Embryonic facial prominence (tissue), 1 donor: ENCODE results near the gene PIGH.
"Not testable (repeated sequence)": the region's sequence is repeated elsewhere in the genome, so short reads cannot be mapped to it uniquely, and the experiment has no call there.

Source experiments
- DNase-seq: peaks from one replicate; pipeline ENCODE4 v3.0.0-alpha.2; 2016; ENCODE audit errors: extremely low spot score

Gene PIGH

GRCh38 chr14:67551940-67552339 is 48.1 kb downstream of the PIGH start:
- no peak for DNase-seq

GRCh38 chr14:67551123-67551522 is 48.9 kb downstream of the PIGH start:
- DNase-seq = no peak

DNA sequence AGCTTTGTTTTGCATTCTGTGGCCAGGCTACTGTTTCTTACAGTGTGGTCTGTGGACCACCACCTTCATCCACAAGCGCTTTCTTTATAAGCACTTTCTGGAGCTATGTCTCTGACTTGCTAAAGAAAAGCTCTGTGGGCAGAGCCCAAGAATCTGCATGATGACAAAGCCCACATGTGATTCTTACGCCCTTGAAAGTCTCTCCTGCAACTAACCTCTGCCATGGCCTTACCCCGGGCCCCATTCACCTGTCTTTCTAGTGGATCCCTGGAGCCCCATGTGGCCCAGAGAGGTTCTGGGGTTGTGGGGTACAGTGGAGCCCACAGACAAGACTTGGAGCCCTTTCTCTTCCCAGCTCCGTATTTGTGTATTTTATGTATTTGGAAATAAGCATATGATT is 50.3 kb downstream of the PIGH start:
- DNase-seq = no peak

GRCh38 chr14:67547224-67547780 is 52.8 kb downstream of the PIGH start:
- no peak for DNase-seq

GRCh38 chr14:67544590-67544989 is 55.5 kb downstream of the PIGH start:
- DNase-seq = no peak

- DNase-seq = not testable (repeated sequence)
Measured at GRCh38 chr14:67542620-67543019, 57.4 kb downstream of the PIGH start.

DNA sequence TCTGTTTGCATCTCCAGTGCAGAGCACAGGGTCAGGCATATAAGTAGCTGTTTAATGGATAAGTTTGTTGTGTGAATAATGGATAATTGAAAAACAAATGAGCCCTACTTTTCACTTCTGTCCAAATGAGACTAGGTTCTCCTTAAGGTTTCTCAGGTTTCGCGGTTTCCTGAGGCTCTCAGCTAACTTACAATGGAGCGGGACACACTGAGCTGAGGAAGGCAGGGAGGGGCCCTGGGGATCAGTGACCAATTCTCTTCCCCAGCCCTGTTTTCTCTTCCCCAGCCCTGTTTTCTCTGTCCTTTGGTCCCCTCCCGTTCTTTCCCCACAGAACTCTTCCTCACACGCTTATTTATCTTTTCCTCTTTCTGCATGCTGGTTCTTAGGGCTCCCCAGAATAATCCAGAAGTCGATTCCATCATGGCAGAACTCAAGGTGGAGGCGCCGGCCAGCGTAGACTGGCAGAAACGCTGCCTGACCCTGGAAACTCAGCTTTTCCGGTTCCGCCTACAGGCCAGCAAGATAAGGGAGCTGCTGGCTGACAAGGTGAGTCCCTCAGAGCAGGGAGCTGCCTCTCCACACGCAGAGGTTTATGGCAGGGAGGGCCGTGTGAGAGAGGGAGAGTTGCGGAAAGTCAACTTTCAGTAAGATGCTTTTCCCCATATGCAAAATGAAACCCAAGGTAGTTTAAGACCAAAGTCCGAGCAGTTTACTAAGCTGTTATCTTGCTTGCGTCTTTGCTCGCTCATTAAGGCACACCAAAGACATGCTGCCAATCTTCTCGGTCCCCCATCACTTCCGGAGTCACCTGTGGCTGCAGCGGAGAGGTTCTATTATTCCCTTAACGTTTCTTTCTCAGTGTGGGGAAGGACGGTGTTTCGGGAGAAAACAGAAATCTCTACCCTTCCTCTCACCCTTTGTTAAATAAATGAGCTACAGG is 58.4 kb downstream of the PIGH start:
- DNase-seq = no peak
